GM18502 (cell line): ENCODE results near the gene SRP72.
"Not testable (repeated sequence)": the region's sequence is repeated elsewhere in the genome, so short reads cannot be mapped to it uniquely, and the experiment has no call there.

Experiments used
- ATAC-seq: cut with Tn5 transposase; IDR thresholded peaks from one replicate; pipeline ENCODE4 v1.9.1; 2021; ENCODE audit warnings: mild to moderate bottlenecking; ENCODE audit not compliant: unreplicated experiment, poor library complexity

The SRP72 gene, protein sequence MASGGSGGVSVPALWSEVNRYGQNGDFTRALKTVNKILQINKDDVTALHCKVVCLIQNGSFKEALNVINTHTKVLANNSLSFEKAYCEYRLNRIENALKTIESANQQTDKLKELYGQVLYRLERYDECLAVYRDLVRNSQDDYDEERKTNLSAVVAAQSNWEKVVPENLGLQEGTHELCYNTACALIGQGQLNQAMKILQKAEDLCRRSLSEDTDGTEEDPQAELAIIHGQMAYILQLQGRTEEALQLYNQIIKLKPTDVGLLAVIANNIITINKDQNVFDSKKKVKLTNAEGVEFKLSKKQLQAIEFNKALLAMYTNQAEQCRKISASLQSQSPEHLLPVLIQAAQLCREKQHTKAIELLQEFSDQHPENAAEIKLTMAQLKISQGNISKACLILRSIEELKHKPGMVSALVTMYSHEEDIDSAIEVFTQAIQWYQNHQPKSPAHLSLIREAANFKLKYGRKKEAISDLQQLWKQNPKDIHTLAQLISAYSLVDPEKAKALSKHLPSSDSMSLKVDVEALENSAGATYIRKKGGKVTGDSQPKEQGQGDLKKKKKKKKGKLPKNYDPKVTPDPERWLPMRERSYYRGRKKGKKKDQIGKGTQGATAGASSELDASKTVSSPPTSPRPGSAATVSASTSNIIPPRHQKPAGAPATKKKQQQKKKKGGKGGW

DNA sequence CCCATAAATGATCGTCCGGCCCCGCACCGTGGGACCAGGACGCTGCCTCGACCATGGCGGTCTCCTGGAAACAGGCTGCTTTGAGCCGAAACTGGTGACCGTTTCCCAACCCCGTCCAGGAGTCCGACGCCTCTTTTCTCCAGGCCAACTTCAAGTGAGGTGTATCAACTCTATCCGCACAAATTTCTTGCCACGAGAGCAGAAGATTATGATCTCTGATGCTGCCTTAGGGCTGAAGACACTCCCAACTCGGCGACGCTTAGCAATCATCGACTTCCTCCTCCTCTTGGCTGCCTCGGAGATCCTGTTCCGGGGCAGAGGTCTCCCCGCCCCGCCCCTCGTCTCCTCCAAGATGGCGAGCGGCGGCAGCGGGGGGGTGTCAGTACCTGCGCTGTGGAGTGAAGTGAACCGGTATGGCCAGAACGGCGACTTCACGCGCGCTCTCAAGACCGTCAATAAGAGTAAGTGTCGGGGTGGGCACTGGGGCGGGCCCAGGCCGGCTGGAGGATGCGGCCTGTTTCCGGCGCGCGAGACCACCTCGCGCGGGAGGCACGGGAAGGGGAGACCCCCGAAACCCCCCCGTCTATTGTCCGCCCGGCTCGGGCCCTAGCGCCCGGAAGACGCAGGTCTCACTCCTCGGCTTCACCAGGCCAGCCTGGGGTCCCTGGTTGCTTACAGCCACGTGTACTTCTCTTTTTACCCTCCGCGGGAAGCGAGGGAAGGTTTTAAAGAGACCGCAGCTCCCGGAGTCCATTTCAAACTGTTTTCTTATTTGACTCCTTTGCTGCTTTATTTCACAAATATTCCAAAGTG is at the start of gene SRP72:
SRP72 (plus strand) TSS at position 334 of the 813 bp plus-strand sequence; CDS start at position 353, 19 bp downstream.
- ATAC-seq, result peak; percentile 93

DNA sequence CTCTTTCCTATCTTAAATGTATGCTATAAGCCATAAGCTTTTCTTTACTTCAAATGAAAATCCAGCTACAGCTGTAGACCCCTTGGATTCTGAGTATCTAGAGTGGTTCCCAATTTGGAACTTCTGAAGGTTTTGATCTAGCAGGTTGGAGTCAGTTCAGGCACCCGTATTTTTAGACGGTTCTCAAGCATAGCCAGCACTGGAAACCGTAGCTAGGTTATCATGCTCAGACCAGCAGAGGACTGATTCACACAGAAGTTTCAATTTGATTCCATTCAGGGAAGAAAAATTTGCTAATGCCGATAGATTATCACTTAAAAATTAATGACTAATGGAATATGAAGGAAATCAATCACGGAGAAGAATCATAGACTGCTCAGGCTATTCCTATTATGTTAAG is 43.2 kb upstream of the SRP72 start:
- no peak for ATAC-seq

DNA sequence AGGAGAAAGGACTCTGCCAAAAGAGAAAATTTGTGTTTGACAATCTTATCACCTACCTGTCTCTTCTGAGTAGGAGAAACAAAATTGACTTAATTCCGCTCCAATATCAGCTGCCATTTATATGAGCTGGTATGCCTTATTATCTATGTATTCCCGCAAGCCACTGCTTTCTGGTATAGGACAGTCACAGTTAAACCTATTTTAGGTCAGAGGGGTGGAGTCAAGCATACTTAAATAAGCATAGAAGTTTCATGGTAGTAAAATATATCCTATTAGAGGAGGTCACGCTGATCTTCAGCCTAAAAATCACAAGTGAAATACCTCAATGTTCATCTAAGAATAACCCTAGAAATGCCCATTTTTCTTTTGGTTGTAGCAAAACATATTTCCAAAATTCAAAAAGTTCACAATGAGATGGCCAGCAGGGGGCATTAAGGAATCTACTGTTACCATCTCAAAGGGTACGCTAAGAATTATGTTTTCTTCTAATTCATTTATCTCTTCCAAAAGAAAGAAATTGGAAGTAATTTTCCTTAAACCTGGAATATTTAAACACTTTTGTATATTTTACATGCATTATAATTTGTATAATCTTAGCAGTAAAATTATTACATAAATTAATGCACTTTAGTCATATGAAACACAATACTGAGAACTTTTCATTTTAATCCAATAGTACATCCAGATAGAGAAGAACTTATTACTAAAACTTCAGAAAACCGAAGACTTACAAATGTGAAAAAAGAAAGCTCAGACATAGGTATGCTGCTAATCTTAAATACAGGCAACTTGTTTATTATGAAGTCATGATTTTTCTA is 42.5 kb upstream of the SRP72 start:
- ATAC-seq, result no peak

DNA sequence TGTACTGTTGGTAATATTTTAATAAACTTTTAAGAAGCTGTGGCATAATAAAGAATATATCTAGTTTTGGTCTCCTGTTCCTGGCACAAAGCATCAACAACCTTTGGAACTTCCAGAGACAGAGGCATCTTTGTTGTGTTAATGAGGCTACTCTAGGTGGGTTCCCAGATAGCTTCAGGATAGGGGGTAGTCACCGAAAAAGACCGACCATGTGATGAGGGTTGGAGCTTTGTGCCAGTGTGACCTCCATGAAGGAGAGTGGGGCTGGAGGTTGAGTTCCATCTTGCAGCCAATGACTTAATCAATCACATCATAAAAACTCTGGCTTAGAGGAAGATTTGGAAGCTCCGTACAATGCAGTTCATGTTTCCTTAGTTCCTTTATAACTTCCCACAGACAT is 41.9 kb upstream of the SRP72 start:
- no peak for ATAC-seq

GRCh38 chr4:56426273-56426672 is 41.1 kb upstream of the SRP72 start:
- peak; percentile 92 for ATAC-seq

DNA sequence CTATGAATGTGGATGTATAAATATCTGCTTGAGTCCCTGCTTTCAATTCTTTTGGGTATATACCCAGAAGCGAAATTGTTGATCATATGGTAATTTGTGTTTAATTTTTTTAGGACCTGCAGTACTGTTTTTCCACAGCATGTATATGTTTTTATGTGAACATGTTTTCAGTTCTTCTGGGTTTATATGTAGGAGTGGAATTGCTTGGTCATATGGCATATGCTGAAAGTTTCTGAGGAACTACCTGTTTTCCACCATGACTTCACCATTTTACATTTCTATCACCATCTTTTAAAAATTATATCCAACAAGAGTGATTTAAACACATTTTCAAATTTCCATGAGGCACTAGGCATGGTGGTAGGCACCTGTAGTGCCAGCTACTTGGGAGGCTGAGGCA is 40.2 kb upstream of the SRP72 start:
- ATAC-seq, result no peak

- no peak for ATAC-seq
Measured at GRCh38 chr4:56430203-56430602, 37.2 kb upstream of the SRP72 start.

- no peak for ATAC-seq
Measured at GRCh38 chr4:56433280-56433679, 34.1 kb upstream of the SRP72 start.

DNA sequence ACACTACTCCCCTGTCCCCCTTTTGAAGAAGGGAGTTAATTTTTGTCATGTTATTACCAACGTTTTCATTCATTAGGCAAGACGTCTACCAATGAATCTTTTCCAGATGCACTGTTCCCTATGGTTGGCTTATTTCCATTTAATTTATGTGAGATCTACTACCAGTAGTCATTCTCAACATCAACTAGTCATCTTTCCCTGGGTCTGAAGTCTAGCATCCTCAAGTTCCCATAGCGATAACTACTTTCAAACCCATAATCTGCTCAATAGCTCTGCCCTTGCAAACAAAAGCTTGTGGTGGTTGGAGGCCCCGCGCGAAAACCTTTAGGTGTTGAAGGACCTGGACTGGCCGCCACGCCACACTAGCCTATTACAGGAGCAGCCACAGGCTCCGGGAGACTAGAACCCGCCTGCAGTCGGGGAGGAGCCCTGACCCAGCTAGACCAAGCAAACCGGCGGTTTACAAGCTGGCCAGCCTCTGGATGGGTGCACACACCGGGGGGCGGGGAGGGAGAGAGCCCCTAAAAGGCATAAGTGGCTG is 32.7 kb upstream of the SRP72 start:
- ATAC-seq, result peak; percentile 22

- peak; percentile 80 for ATAC-seq
Measured at GRCh38 chr4:56435140-56435926, 32.1 kb upstream of the SRP72 start, which contains the start of gene PPAT. PPAT (minus strand) TSS chr4:56435615; CDS start chr4:56435477, 138 bp downstream.

DNA sequence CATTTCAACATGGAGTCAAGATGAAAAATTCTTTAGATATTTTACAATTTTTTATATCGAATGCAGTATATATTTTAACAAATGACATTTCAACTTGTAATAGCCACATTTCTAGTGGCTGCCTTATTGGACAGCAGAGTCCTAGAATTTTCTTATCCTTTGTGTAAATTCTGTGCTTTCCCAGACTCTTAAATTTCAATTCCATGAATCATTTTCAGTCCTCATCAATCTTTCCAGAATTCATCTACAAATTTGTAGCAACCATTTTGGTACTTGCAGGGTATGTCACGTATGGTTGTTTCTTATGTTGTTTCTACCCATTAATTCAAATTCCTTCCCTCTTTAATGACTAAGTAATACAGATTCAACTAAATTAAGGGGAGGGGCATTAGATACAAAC is 28.7 kb upstream of the SRP72 start:
- no peak for ATAC-seq

- no peak for ATAC-seq
Measured at GRCh38 chr4:56440983-56441382, 26.4 kb upstream of the SRP72 start.

GRCh38 chr4:56444719-56445118 is 22.7 kb upstream of the SRP72 start:
- no peak for ATAC-seq

DNA sequence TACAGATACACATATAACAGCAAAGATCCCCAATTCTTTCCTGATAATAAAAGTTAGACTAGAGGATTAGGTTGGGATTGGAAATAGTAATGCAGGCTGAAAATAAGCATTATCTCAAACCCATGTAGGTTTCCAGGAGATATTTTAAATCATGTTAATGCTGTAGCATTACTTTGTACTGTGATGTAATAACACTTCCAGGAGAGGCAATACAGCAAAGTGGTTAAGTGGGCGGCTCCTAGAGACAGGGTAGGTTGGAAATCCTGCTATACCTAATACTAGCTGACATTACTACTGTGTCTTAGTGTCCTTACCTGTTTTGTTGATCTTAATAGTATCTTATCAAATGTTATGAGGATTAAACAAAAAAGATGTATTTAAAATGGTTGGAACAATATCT is 21.7 kb upstream of the SRP72 start:
- ATAC-seq, result no peak

- ATAC-seq, result no peak
Measured at GRCh38 chr4:56448301-56448700, 19.1 kb upstream of the SRP72 start.

DNA sequence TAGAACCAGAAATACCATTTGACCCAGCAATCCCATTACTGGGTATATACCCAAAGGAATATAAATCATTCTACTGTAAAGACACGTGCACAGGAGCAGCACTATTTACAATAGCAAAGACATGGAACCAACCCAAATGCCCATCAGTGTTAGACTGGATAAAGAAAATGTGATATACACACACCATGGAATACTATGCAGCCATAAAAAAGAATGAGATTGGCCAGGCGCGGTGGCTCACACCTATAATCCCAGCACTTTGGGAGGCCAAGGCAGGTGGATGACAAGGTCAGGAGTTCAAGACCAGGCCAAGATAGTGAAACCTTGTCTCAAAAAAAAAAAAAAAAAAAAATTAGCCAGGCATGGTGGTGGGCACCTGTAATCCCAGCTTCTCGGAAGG is 17.9 kb upstream of the SRP72 start:
- ATAC-seq, result not testable (repeated sequence)

GRCh38 chr4:56450342-56450741 is 17.1 kb upstream of the SRP72 start:
- no peak for ATAC-seq

GRCh38 chr4:56460085-56460484 is 7.3 kb upstream of the SRP72 start:
- ATAC-seq, result no peak

- no peak for ATAC-seq
Measured at GRCh38 chr4:56462157-56462556, 5.3 kb upstream of the SRP72 start.
